Measurements from ENCODE around the gene CDCA7L.

GRCh38 chr7:21967598-21968003 lies 21.9 kb upstream of the CDCA7L start:
- no peak for TF ChIP-seq TAF1 (IDR thresholded peaks at IDR 0.05; ENCODE audit: low read depth, low read length)
- TF ChIP-seq POLR2A (IDR thresholded peaks at IDR 0.05; ENCODE audit: low read depth, low read length) = no peak
- TF ChIP-seq SPI1 (IDR thresholded peaks at IDR 0.05; ENCODE audit: low read depth, low read length) = no peak
- no peak for TF ChIP-seq POLR2AphosphoS5 (IDR thresholded peaks at IDR 0.05; ENCODE audit: low read depth, low read length)
- no peak for TF ChIP-seq POU2F2 (IDR thresholded peaks at IDR 0.05; ENCODE audit: low read depth, low read length)
